HepG2 (cell line): Measurements from ENCODE around the gene TOB2. TPM values are rescaled to one million over a fixed set of nuclear protein-coding genes. Genes with fewer than 3 reads are reported as not detected.

Experiments used
- ETV5 ChIP-seq: IDR thresholded peaks from 2 replicates; pipeline ENCODE4 v1.6.1; 2018; ENCODE audit warnings: missing biosample characterization, missing genetic modification reagents, inconsistent platforms, borderline replicate concordance
- FLYWCH1 ChIP-seq: sonication (generic); formaldehyde crosslinking; IDR thresholded peaks from 2 replicates; pipeline ENCODE4 v1.8.1; 2023; ENCODE audit warnings: mild to moderate bottlenecking, missing genetic modification reagents
- HDAC6 ChIP-seq: fragments of 200-600 bp; sonication (generic); IDR thresholded peaks from 2 replicates; pipeline ENCODE4 v1.7.0; 2017; ENCODE audit warnings: mild to moderate bottlenecking, antibody characterized with exemption, low read length, low read depth
- RARG ChIP-seq: sonication (generic); formaldehyde crosslinking; IDR thresholded peaks from 2 replicates; pipeline ENCODE4 v1.4.0; 2020; ENCODE audit warnings: low read depth, mild to moderate bottlenecking, missing genetic modification reagents
- SIX4 ChIP-seq: sonication (generic); formaldehyde crosslinking; IDR thresholded peaks from 2 replicates; pipeline ENCODE4 v1.4.0; 2020; ENCODE audit warnings: missing genetic modification reagents
- ZNF326 ChIP-seq: sonication (generic); formaldehyde crosslinking; IDR thresholded peaks from 2 replicates; pipeline ENCODE4 v1.4.0; 2020; ENCODE audit warnings: missing genetic modification reagents, borderline replicate concordance
- ZSCAN29 ChIP-seq: sonication (generic); formaldehyde crosslinking; conservative IDR thresholded peaks from 2 replicates; pipeline ENCODE4 v1.4.0; 2020; ENCODE audit warnings: mild to moderate bottlenecking, missing genetic modification reagents
- polyA plus RNA-seq, 8 experiments: library from polyadenylated mRNA; depleted of rRNA in 3 of 8; stranded (reverse) in 7 of 8; unstranded in 1 of 8; fragments of >200 nt; fragmentation: Illumina TruSeq in 4 of 8; extraction: Trizol in 4 of 8; gene quantifications; 2 replicates each; pipeline versions ENCODE4 v1.2.1 to v1.2.3, GENCODE V29; 2011 to 2016; ENCODE audit warnings: low read depth in 4 of 8, missing spikeins in 1 of 8, mixed read lengths in 1 of 8; ENCODE audit not compliant: insufficient read depth in 1 of 8
- total RNA-seq, 5 experiments: library from RNA; depleted of rRNA; stranded (reverse); fragments of >200 nt; fragmentation: Illumina TruSeq; extraction: Trizol; gene quantifications; 2 replicates each; pipeline ENCODE4 v1.2.3, GENCODE V29; 2016; ENCODE audit warnings: low read depth in 1 of 5
- TF ChIP-seq, protein P1 (sequence below): sonication (generic); formaldehyde crosslinking; IDR thresholded peaks from 2 replicates; pipeline ENCODE4 v1.4.0; 2020; ENCODE audit warnings: missing genetic modification reagents
- TF ChIP-seq, protein P2 (sequence below): sonication (generic); formaldehyde crosslinking; IDR thresholded peaks from one replicate; pipeline ENCODE4 v1.5.1; 2020; ENCODE audit warnings: mild to moderate bottlenecking, missing genetic modification reagents; ENCODE audit errors: not compliant biosample characterization
- TF ChIP-seq, protein P3 (sequence below): sonication (generic); formaldehyde crosslinking; IDR thresholded peaks from 2 replicates; pipeline ENCODE4 v1.5.0; 2020; ENCODE audit warnings: missing genetic modification reagents, mild to moderate bottlenecking, borderline replicate concordance
- TF ChIP-seq, protein P4 (sequence below): sonication (generic); formaldehyde crosslinking; IDR thresholded peaks from 2 replicates; pipeline ENCODE4 v1.4.0; 2020; ENCODE audit warnings: mild to moderate bottlenecking, missing genetic modification reagents
- TF ChIP-seq, protein P5 (sequence below): sonication (generic); formaldehyde crosslinking; IDR thresholded peaks from 2 replicates; pipeline ENCODE4 v1.4.0; 2020; ENCODE audit warnings: missing genetic modification reagents, borderline replicate concordance

The TOB2 gene
- total and polyA plus RNA-seq, 2 of the 13 experiments (the other 11 are each of a cell fraction or from before 2014, with no cell fraction given) = 12.2 to 13.7 TPM

DNA sequence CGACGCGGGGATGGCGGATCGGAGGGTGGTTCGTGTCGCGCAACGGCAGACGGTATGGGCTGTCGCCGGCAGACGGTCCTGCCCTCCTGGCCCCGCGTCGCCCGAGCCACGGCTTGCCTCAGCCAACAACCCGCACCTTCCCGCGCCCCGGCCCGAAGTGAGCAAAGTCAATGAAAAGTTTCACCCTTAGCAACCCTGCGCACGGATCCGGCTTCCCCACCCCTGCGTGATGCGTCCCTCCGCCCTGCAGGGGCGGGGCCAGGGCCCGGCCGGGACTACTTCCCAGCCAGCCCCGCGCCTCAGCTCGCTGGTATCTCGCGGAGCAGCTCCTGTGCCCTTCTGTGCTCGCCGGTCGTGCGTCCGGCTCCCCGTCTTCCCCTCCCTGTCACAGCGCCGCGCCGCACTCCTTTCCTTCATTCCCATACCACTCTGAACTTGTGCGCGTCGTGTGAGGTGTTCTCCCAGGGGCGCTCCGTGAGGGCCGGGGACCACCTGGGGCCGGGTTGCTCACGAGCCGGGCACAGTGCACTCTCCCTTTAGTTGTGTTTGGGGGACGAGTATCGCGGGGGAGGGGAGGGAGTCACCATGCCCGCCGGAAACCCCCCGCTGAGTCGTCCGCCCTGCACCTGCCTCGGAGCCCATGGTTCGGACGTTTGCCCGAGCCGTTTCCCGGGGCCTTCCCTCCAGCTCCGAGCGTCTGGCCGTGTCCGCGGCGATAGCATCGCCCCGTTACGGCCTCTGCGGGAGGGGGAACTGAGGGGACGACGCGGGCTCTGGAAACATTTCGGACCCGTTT lies at the start of gene TOB2 (continued):
- TF ChIP-seq FLYWCH1 (CRISPR knock-in tag) (peak; percentile 95), ZSCAN29 (peak; percentile 79; the same call in 1 of the 2 replicates), RARG (CRISPR knock-in tag) (0 out of 2 replicates have a peak, but pooled peaks have one; percentile 46), SIX4 (peak; percentile 68), HDAC6 (no peak), ETV5 (CRISPR knock-in tag) (peak; percentile 77), ZNF326 (peak; percentile 72; the same call in 1 of the 2 replicates)
- TF ChIP-seq, protein P1, sequence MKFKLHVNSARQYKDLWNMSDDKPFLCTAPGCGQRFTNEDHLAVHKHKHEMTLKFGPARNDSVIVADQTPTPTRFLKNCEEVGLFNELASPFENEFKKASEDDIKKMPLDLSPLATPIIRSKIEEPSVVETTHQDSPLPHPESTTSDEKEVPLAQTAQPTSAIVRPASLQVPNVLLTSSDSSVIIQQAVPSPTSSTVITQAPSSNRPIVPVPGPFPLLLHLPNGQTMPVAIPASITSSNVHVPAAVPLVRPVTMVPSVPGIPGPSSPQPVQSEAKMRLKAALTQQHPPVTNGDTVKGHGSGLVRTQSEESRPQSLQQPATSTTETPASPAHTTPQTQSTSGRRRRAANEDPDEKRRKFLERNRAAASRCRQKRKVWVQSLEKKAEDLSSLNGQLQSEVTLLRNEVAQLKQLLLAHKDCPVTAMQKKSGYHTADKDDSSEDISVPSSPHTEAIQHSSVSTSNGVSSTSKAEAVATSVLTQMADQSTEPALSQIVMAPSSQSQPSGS (CRISPR knock-in tag) = peak; percentile 93
- TF ChIP-seq, protein P2, sequence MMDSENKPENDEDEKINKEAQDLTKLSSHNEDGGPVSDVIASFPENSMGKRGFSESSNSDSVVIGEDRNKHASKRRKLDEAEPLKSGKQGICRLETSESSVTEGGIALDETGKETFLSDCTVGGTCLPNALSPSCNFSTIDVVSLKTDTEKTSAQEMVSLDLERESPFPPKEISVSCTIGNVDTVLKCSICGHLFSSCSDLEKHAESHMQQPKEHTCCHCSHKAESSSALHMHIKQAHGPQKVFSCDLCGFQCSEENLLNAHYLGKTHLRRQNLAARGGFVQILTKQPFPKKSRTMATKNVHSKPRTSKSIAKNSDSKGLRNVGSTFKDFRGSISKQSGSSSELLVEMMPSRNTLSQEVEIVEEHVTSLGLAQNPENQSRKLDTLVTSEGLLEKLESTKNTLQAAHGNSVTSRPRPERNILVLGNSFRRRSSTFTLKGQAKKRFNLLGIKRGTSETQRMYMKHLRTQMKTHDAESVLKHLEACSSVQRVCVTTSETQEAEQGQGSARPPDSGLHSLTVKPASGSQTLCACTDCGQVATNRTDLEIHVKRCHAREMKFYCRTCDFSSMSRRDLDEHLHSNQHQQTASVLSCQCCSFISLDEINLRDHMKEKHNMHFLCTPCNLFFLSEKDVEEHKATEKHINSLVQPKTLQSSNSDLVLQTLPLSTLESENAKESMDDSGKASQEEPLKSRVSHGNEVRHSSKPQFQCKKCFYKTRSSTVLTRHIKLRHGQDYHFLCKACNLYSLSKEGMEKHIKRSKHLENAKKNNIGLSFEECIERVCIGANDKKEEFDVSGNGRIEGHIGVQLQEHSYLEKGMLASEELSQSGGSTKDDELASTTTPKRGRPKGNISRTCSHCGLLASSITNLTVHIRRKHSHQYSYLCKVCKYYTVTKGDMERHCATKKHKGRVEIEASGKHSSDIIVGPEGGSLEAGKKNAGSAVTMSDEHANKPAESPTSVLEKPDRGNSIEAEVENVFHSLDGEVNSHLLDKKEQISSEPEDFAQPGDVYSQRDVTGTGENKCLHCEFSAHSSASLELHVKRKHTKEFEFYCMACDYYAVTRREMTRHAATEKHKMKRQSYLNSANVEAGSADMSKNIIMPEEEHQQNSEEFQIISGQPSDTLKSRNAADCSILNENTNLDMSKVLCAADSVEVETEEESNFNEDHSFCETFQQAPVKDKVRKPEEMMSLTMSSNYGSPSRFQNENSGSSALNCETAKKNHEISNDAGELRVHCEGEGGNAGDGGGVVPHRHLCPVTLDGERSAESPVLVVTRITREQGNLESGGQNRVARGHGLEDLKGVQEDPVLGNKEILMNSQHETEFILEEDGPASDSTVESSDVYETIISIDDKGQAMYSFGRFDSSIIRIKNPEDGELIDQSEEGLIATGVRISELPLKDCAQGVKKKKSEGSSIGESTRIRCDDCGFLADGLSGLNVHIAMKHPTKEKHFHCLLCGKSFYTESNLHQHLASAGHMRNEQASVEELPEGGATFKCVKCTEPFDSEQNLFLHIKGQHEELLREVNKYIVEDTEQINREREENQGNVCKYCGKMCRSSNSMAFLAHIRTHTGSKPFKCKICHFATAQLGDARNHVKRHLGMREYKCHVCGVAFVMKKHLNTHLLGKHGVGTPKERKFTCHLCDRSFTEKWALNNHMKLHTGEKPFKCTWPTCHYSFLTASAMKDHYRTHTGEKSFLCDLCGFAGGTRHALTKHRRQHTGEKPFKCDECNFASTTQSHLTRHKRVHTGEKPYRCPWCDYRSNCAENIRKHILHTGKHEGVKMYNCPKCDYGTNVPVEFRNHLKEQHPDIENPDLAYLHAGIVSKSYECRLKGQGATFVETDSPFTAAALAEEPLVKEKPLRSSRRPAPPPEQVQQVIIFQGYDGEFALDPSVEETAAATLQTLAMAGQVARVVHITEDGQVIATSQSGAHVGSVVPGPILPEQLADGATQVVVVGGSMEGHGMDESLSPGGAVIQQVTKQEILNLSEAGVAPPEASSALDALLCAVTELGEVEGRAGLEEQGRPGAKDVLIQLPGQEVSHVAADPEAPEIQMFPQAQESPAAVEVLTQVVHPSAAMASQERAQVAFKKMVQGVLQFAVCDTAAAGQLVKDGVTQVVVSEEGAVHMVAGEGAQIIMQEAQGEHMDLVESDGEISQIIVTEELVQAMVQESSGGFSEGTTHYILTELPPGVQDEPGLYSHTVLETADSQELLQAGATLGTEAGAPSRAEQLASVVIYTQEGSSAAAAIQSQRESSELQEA (CRISPR knock-in tag) = no peak
- TF ChIP-seq, protein P3, sequence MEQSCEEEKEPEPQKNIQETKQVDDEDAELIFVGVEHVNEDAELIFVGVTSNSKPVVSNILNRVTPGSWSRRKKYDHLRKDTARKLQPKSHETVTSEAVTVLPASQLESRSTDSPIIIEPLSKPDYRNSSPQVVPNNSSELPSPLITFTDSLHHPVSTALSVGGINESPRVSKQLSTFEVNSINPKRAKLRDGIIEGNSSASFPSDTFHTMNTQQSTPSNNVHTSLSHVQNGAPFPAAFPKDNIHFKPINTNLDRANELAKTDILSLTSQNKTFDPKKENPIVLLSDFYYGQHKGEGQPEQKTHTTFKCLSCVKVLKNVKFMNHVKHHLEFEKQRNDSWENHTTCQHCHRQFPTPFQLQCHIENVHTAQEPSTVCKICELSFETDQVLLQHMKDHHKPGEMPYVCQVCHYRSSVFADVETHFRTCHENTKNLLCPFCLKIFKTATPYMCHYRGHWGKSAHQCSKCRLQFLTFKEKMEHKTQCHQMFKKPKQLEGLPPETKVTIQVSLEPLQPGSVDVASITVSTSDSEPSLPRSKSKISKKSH (CRISPR knock-in tag) = peak; percentile 92
- TF ChIP-seq, protein P4, sequence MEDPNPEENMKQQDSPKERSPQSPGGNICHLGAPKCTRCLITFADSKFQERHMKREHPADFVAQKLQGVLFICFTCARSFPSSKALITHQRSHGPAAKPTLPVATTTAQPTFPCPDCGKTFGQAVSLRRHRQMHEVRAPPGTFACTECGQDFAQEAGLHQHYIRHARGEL (CRISPR knock-in tag) = no peak
- TF ChIP-seq, protein P5, sequence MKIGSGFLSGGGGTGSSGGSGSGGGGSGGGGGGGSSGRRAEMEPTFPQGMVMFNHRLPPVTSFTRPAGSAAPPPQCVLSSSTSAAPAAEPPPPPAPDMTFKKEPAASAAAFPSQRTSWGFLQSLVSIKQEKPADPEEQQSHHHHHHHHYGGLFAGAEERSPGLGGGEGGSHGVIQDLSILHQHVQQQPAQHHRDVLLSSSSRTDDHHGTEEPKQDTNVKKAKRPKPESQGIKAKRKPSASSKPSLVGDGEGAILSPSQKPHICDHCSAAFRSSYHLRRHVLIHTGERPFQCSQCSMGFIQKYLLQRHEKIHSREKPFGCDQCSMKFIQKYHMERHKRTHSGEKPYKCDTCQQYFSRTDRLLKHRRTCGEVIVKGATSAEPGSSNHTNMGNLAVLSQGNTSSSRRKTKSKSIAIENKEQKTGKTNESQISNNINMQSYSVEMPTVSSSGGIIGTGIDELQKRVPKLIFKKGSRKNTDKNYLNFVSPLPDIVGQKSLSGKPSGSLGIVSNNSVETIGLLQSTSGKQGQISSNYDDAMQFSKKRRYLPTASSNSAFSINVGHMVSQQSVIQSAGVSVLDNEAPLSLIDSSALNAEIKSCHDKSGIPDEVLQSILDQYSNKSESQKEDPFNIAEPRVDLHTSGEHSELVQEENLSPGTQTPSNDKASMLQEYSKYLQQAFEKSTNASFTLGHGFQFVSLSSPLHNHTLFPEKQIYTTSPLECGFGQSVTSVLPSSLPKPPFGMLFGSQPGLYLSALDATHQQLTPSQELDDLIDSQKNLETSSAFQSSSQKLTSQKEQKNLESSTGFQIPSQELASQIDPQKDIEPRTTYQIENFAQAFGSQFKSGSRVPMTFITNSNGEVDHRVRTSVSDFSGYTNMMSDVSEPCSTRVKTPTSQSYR (CRISPR knock-in tag) = peak; percentile 91
